Measurements from ENCODE around the gene ACTG1. TPM values are rescaled to one million over a fixed set of nuclear protein-coding genes. Genes with fewer than 3 reads are reported as not detected.

The ACTG1 gene
- total RNA-seq, 1 donor from 2014 or later: 4,184 TPM

DNA sequence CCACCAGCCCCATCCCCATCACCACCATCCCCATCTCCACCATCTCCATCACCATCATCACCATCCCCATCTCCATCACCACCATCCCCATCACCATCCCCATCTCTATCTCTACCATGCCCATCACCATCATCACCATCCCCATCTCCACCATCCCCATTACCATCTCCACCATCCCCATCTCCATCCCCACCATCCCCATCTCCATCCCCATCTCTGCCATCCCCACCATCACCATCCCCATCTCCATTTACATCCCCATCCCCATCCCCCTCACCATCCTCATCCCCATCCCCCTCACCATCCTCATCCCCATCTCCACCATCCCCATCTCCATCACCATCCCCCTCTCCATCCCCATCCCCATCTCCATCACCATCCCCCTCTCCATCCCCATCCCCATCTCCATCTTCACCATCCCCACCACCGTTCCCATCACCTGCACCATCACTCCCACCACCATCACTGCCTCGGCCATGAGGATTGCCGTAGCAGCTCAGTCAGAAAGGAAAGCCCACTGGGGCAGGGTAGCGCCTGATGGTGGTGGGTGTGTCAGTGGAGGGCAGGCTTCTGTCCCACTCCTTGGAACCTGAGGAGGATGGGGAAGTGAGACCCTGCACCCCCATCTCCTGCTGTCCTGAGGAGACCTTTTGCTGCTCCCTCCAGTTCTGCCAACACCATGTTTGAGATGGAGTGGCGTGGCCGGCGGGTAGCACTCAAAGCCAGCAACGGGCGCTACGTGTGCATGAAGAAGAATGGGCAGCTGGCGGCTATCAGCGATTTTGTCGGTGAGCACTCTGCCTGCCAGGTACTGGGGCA, 23.1 kb upstream of the ACTG1 start:
- TF ChIP-seq CTCF (IDR thresholded peaks at IDR 0.05; ENCODE audit: unreplicated experiment): no peak
- Mint-ChIP-seq H3K27ac (ENCODE audit: unreplicated experiment) (no peak overlapping the region), H3K4me3 (ENCODE audit: unreplicated experiment) (no peak overlapping the region), H3K9me3 (ENCODE audit: unreplicated experiment) (no peaks in the 10 kb centered on the region), H3K4me1 (ENCODE audit: unreplicated experiment) (no peaks in the 10 kb centered on the region), H3K27me3 (ENCODE audit: unreplicated experiment) (peaks cover 9% of the 10 kb centered on the region), H3K36me3 (ENCODE audit: low read depth, unreplicated experiment) (no peaks in the 10 kb centered on the region)
- DNase-seq (ENCODE audit: low spot score): no peak

DNA sequence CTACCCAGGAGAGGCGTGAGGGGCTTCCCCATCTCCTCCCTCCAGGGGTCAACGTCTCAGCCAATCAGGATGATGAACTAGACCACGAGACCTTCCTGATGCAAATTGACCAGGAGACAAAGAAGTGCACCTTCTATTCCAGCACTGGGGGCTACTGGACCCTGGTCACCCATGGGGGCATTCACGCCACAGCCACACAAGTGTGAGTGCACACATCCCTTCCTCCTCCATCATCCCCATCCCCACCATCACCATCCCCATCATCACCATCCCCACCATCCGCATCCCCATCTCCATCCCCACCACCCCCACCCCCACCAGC, 22.4 kb upstream of the ACTG1 start:
- no peak overlapping the region for H3K27ac Mint-ChIP-seq (ENCODE audit: unreplicated experiment)
- peaks cover 9% of the 10 kb centered on the region for H3K27me3 Mint-ChIP-seq (ENCODE audit: unreplicated experiment)
- H3K36me3 Mint-ChIP-seq (ENCODE audit: low read depth, unreplicated experiment): no peaks in the 10 kb centered on the region
- DNase-seq (ENCODE audit: low spot score): no peak
- no peaks in the 10 kb centered on the region for H3K9me3 Mint-ChIP-seq (ENCODE audit: unreplicated experiment)
- no peak for TF ChIP-seq CTCF (IDR thresholded peaks at IDR 0.05; ENCODE audit: unreplicated experiment)
- no peaks in the 10 kb centered on the region for H3K4me1 Mint-ChIP-seq (ENCODE audit: unreplicated experiment)
- no peak overlapping the region for H3K4me3 Mint-ChIP-seq (ENCODE audit: unreplicated experiment)

- H3K27ac Mint-ChIP-seq (ENCODE audit: unreplicated experiment): no peak overlapping the region
- no peaks in the 10 kb centered on the region for H3K9me3 Mint-ChIP-seq (ENCODE audit: unreplicated experiment)
- DNase-seq (ENCODE audit: low spot score): no peak
- no peaks in the 10 kb centered on the region for H3K4me1 Mint-ChIP-seq (ENCODE audit: unreplicated experiment)
- H3K27me3 Mint-ChIP-seq (ENCODE audit: unreplicated experiment): peaks cover 9% of the 10 kb centered on the region
- H3K4me3 Mint-ChIP-seq (ENCODE audit: unreplicated experiment): no peak overlapping the region
- no peak for TF ChIP-seq CTCF (IDR thresholded peaks at IDR 0.05; ENCODE audit: unreplicated experiment)
- H3K36me3 Mint-ChIP-seq (ENCODE audit: low read depth, unreplicated experiment): no peaks in the 10 kb centered on the region
Measured at GRCh38 chr17:81534157-81535006, 21.8 kb upstream of the ACTG1 start.

DNA sequence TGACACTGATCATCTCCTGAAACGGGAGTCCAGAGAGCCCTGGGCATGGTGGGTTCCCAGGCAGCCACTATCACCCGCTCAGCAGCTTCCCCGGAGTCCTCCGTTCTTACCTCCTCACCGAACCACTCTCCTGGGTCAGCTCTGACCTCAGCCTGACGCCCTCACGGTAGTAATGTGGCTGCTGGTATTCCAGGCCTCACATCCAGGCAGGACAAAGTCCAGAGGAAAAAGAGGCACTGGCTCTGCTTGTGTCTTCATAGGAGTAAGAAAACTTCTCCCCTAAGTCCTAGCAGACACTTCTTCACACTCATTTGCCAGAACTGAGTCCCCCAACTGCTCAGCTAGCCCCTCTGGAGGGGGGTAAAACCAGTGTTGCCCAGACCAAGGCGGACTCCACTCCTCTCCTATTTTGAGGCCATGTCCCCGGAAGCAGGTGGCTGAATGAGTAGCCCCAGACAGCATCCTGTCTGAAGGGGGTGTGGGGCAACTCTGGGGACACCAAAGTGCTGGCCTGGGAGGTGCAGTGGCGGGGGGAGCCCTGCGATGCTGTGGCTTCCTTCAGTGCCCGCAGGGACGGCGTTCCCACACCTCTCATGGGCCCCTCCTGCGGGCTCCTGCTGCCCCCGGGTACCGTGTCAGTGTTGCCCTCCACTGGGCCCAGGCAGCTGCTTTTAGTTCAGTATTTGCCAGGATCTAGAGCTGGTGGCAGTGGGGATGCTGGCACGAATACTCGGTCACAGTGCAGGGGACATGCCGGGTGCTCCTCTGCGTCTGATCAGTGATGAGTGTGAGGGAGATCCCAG, 20.9 kb upstream of the ACTG1 start:
- no peak overlapping the region for H3K27ac Mint-ChIP-seq (ENCODE audit: unreplicated experiment)
- TF ChIP-seq CTCF (IDR thresholded peaks at IDR 0.05; ENCODE audit: unreplicated experiment): no peak
- no peaks in the 10 kb centered on the region for H3K9me3 Mint-ChIP-seq (ENCODE audit: unreplicated experiment)
- H3K4me1 Mint-ChIP-seq (ENCODE audit: unreplicated experiment): no peaks in the 10 kb centered on the region
- no peak overlapping the region for H3K4me3 Mint-ChIP-seq (ENCODE audit: unreplicated experiment)
- H3K36me3 Mint-ChIP-seq (ENCODE audit: low read depth, unreplicated experiment): no peaks in the 10 kb centered on the region
- H3K27me3 Mint-ChIP-seq (ENCODE audit: unreplicated experiment): peaks cover 9% of the 10 kb centered on the region
- DNase-seq (ENCODE audit: low spot score): no peak
